MCF 10A (cell line): ENCODE results near the gene MTG2. TPM values are rescaled to one million over a fixed set of nuclear protein-coding genes. Genes with fewer than 3 reads are reported as not detected.

Source experiments
- BruUV-seq: library from RNA; stranded (reverse); fragments of 400-500 nt; replicated peaks from 2 replicates; lab custom pipeline; 2021; lab: Mats Ljungman, UMichigan
- CTCF ChIA-PET: fragments of 300-600 bp; sonication (Branson Sonifier 250); formaldehyde crosslinking; extraction: SDS; loops from one replicate; lab custom pipeline; 2021; ENCODE audit warnings: antibody characterized with exemption, inconsistent platforms; lab: Yijun Ruan, JAX
- POLR2A ChIA-PET: fragments of 300-600, 350-650 bp; sonication (Branson Sonifier 250); formaldehyde crosslinking; extraction: SDS; loops from one replicate; lab custom pipeline; 2020; ENCODE audit warnings: antibody characterized with exemption, inconsistent platforms; lab: Yijun Ruan, JAX
- DNase-seq: peaks from one replicate; pipeline ENCODE4 v3.0.0-alpha.2; 2018; ENCODE audit not compliant: unreplicated experiment
- H3K27ac Mint-ChIP-seq: one replicate; pipeline ENCODE4 v1.8.0; 2022; ENCODE audit warnings: mild to moderate bottlenecking, low read depth, mixed read lengths; ENCODE audit not compliant: unreplicated experiment
- H3K27me3 Mint-ChIP-seq: one replicate; pipeline ENCODE4 v1.8.0; 2022; ENCODE audit warnings: mixed read lengths; ENCODE audit not compliant: insufficient read depth, unreplicated experiment
- H3K36me3 Mint-ChIP-seq: one replicate; pipeline ENCODE4 v1.8.0; 2022; ENCODE audit warnings: mild to moderate bottlenecking, moderate library complexity, mixed read lengths; ENCODE audit not compliant: insufficient read depth, unreplicated experiment
- H3K4me1 Mint-ChIP-seq: one replicate; pipeline ENCODE4 v1.8.0; 2022; ENCODE audit warnings: mixed read lengths; ENCODE audit not compliant: insufficient read depth, unreplicated experiment
- H3K4me3 Mint-ChIP-seq: one replicate; pipeline ENCODE4 v1.8.0; 2022; ENCODE audit warnings: mild to moderate bottlenecking, moderate library complexity, mixed read lengths; ENCODE audit not compliant: unreplicated experiment
- H3K9me3 Mint-ChIP-seq: one replicate; pipeline ENCODE4 v1.8.0; 2022; ENCODE audit warnings: mixed read lengths; ENCODE audit not compliant: unreplicated experiment
- CTCF ChIP-seq: fragments of 200-600 bp; IDR thresholded peaks from one replicate; pipeline ENCODE4 v1.8.0; 2022; ENCODE audit warnings: antibody characterized with exemption, mild to moderate bottlenecking; ENCODE audit not compliant: unreplicated experiment
- intact Hi-C: fragments of 100-400 bp; cut with micrococcal nuclease; formaldehyde crosslinking; loops from 2 replicates; pipeline ENCODE4 v1.14.1; 2022
- total RNA-seq: library from RNA; stranded (reverse); gene quantifications from 2 replicates; pipeline ENCODE4 v1.2.3, GENCODE V29; 2022

Gene MTG2
- total RNA-seq, 1 experiment from 2014 or later: 61.0 TPM

- H3K9me3 Mint-ChIP-seq: no peaks in the 10 kb centered on the region
- no peaks in the 10 kb centered on the region for H3K36me3 Mint-ChIP-seq
- TF ChIP-seq CTCF: no peak
- H3K27ac Mint-ChIP-seq: no peak overlapping the region
- no peak for DNase-seq
- no TSS peak for BruUV-seq
- H3K4me3 Mint-ChIP-seq: no peak overlapping the region
- CTCF ChIA-PET: no interaction called here
- intact Hi-C loops: no loop called here
- POLR2A ChIA-PET: no interaction called here
- no peaks in the 10 kb centered on the region for H3K4me1 Mint-ChIP-seq
- H3K27me3 Mint-ChIP-seq: peaks cover 23% of the 10 kb centered on the region
Observed at GRCh38 chr20:62211769-62212288, 29.0 kb downstream of the MTG2 start.

GRCh38 chr20:62212299-62212698 lies 29.5 kb downstream of the MTG2 start:
- no peak for DNase-seq
- ChIA-PET CTCF (no interaction called here), POLR2A (no interaction called here)
- Mint-ChIP-seq H3K4me1 (no peaks in the 10 kb centered on the region), H3K36me3 (no peaks in the 10 kb centered on the region), H3K27ac (no peak overlapping the region), H3K9me3 (no peaks in the 10 kb centered on the region), H3K27me3 (peaks cover 23% of the 10 kb centered on the region), H3K4me3 (no peak overlapping the region)
- BruUV-seq: no TSS peak
- intact Hi-C loops: no loop called here
- no peak for TF ChIP-seq CTCF

GRCh38 chr20:62214067-62214466 lies 31.2 kb downstream of the MTG2 start:
- DNase-seq: no peak
- intact Hi-C loops: no loop called here
- Mint-ChIP-seq H3K4me1 (no peaks in the 10 kb centered on the region), H3K36me3 (no peaks in the 10 kb centered on the region), H3K9me3 (no peaks in the 10 kb centered on the region), H3K27me3 (peaks cover 34% of the 10 kb centered on the region), H3K4me3 (no peak overlapping the region), H3K27ac (no peak overlapping the region)
- POLR2A ChIA-PET: no interaction called here
- no peak for TF ChIP-seq CTCF
- BruUV-seq: no TSS peak
- CTCF ChIA-PET: interaction anchor here (0.6 kb wide), 1 partner anchor 412 kb away, joined by 3 read pairs; no protein-coding TSS in a partner anchor

GRCh38 chr20:62215020-62215990 lies 32.5 kb downstream of the MTG2 start:
- no peak for DNase-seq
- no peak overlapping the region for H3K4me3 Mint-ChIP-seq
- TF ChIP-seq CTCF: no peak
- ChIA-PET POLR2A (no interaction called here), CTCF (no interaction called here)
- H3K27ac Mint-ChIP-seq: no peak overlapping the region
- no peaks in the 10 kb centered on the region for H3K4me1 Mint-ChIP-seq
- no peaks in the 10 kb centered on the region for H3K9me3 Mint-ChIP-seq
- peaks cover 39% of the 10 kb centered on the region for H3K27me3 Mint-ChIP-seq
- intact Hi-C loops: no loop called here
- H3K36me3 Mint-ChIP-seq: no peaks in the 10 kb centered on the region
- BruUV-seq: no TSS peak
